Spleen (tissue), 7 donors: ENCODE data around the gene APOL3.

Experiments
- CTCF ChIP-seq, 11 experiments: fragments of 200-600 bp in 7 of 11; fragments of 450-650 bp in 4 of 11; sonication (generic) in 4 of 11; IDR thresholded peaks in 8 of 11; conservative IDR thresholded peaks in 3 of 11; 1 replicate in 7 of 11; 2 replicates in 4 of 11; pipeline versions ENCODE4 v1.4.0 to v1.8.0; 2016 to 2021; ENCODE audit warnings: antibody characterized with exemption in 11 of 11, inconsistent platforms in 4 of 11, mild to moderate bottlenecking in 1 of 11
- POLR2A ChIP-seq, 3 donors: fragments of 450-650 bp; IDR thresholded peaks; one replicate each; pipeline ENCODE4 v1.5.1; 2017; ENCODE audit warnings: antibody characterized with exemption in 3 of 3, mild to moderate bottlenecking in 1 of 3
- donor health status: DM: no; HTN: no; CAD: no; lungs with moderate emphysema.
- donor health status: DM: no; HTN: no; CAD: no.
- donor health status: DM: no; HTN: no; CAD: no.

GRCh38 chr22:36148411-36148810 lies 12.1 kb downstream of the APOL3 start:
- TF ChIP-seq CTCF (IDR thresholded peaks at IDR 0.05 in 8 of 11, conservative IDR thresholded peaks at IDR 0.05 in 3 of 11) (no peak), POLR2A (IDR thresholded peaks at IDR 0.05) (no peak)
